Measurements from ENCODE around the gene RIMS4.

The RIMS4 gene

DNA sequence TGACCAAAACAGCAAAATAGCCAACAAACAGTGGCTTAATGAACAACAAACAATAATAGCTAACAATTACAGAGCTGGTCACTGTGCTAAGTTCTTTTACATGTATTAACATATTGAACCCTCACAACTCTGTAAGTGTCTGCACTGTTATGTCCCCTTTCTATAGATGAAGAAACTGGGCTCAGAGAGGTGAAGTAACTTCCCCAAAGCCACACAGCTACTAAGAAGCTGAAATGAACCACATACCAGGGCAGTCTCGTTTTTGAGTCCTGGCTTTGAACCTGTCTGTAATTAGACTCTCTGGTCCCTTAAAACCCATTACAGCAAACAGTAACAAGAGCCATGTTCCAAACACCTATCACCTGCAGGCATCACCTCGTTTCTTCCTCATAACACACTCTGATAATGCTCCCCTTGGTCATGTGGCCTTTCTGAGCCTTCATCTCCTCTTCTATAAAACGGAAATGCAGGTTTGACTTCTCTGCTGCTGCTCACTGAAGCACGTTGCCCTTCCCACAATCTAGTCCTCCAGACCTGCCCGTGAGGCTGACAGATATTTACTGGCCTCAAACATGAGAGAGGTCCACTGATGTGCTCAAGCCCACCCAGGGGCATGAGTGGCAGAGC lies 41.4 kb downstream of the RIMS4 start:
- Histone ChIP-seq H3K79me2 (ENCODE audit: insufficient read depth, low read length) (no peaks in the 10 kb centered on the region), H3K9ac (ENCODE audit: low read depth, low read length) (no peak overlapping the region)

DNA sequence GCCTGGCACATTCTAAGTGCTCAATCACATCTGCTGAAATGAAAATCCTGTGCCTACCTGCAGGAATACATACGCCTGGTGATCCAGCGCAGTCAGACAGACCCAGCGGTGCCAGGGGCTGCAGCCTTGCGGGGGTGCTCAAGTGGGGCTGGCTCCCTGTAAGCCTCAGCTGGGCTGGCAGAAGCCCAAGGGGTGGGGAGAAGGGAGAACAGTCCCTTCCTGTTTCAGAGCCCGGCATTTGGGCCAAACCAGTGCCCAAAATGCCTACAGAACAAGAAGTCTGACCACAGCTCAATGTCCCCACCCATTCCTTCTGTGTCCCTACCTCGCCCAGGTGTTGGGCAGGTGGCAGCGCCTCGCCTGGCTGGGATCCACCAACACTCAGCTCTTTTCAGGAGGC lies 42.1 kb downstream of the RIMS4 start:
- TF ChIP-seq, protein P1, sequence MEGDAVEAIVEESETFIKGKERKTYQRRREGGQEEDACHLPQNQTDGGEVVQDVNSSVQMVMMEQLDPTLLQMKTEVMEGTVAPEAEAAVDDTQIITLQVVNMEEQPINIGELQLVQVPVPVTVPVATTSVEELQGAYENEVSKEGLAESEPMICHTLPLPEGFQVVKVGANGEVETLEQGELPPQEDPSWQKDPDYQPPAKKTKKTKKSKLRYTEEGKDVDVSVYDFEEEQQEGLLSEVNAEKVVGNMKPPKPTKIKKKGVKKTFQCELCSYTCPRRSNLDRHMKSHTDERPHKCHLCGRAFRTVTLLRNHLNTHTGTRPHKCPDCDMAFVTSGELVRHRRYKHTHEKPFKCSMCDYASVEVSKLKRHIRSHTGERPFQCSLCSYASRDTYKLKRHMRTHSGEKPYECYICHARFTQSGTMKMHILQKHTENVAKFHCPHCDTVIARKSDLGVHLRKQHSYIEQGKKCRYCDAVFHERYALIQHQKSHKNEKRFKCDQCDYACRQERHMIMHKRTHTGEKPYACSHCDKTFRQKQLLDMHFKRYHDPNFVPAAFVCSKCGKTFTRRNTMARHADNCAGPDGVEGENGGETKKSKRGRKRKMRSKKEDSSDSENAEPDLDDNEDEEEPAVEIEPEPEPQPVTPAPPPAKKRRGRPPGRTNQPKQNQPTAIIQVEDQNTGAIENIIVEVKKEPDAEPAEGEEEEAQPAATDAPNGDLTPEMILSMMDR (IDR thresholded peaks at IDR 0.05; ENCODE audit: borderline replicate concordance, extremely low read depth, low read length, poor library complexity, severe bottlenecking), result no peak
- no peak for TF ChIP-seq EZH2 (IDR thresholded peaks at IDR 0.05; ENCODE audit: borderline replicate concordance, low read depth, low read length, severe bottlenecking)
- Histone ChIP-seq H3K79me2 (ENCODE audit: insufficient read depth, low read length) (no peaks in the 10 kb centered on the region), H3K9ac (ENCODE audit: low read depth, low read length) (no peak overlapping the region), H3K27me3 (ENCODE audit: insufficient read depth, low read length, poor library complexity) (peaks cover 26% of the 10 kb centered on the region), H3K4me1 (ENCODE audit: insufficient read depth, low read length) (no peaks in the 10 kb centered on the region), H3K9me3 (ENCODE audit: insufficient read depth, low read length, severe bottlenecking) (no peaks in the 10 kb centered on the region), H3K36me3 (ENCODE audit: insufficient read depth, low read length) (no peaks in the 10 kb centered on the region), H3K27ac (ENCODE audit: low read length) (no peak overlapping the region), H3K4me2 (ENCODE audit: insufficient read depth, low read length) (no peak overlapping the region), H2AFZ (ENCODE audit: low read depth, low read length) (no peak overlapping the region), H4K20me1 (ENCODE audit: insufficient read depth, low read length) (no peaks in the 10 kb centered on the region), H3K4me3 (ENCODE audit: low read depth in 1 of 2, low read length in 2 of 2) (no peak overlapping the region)
- DNase-seq (no peak), ATAC-seq (ENCODE audit: insufficient read depth, low read depth) (no peak)

More for the DNA sequence above, 41.4 kb downstream of the RIMS4 start:
- DNase-seq, result no peak
- Histone ChIP-seq H3K9me3 (ENCODE audit: insufficient read depth, low read length, severe bottlenecking) (no peaks in the 10 kb centered on the region), H3K4me2 (ENCODE audit: insufficient read depth, low read length) (no peak overlapping the region), H3K4me1 (ENCODE audit: insufficient read depth, low read length) (no peaks in the 10 kb centered on the region), H2AFZ (ENCODE audit: low read depth, low read length) (no peak overlapping the region), H4K20me1 (ENCODE audit: insufficient read depth, low read length) (no peaks in the 10 kb centered on the region), H3K27ac (ENCODE audit: low read length) (no peak overlapping the region), H3K27me3 (ENCODE audit: insufficient read depth, low read length, poor library complexity) (peaks cover 26% of the 10 kb centered on the region), H3K4me3 (ENCODE audit: low read depth in 1 of 2, low read length in 2 of 2) (no peak overlapping the region), H3K36me3 (ENCODE audit: insufficient read depth, low read length) (no peaks in the 10 kb centered on the region)
- TF ChIP-seq, protein P1 (IDR thresholded peaks at IDR 0.05; ENCODE audit: borderline replicate concordance, extremely low read depth, low read length, poor library complexity, severe bottlenecking), result no peak
- TF ChIP-seq EZH2 (IDR thresholded peaks at IDR 0.05; ENCODE audit: borderline replicate concordance, low read depth, low read length, severe bottlenecking), result no peak
- no peak for ATAC-seq (ENCODE audit: insufficient read depth, low read depth)

DNA sequence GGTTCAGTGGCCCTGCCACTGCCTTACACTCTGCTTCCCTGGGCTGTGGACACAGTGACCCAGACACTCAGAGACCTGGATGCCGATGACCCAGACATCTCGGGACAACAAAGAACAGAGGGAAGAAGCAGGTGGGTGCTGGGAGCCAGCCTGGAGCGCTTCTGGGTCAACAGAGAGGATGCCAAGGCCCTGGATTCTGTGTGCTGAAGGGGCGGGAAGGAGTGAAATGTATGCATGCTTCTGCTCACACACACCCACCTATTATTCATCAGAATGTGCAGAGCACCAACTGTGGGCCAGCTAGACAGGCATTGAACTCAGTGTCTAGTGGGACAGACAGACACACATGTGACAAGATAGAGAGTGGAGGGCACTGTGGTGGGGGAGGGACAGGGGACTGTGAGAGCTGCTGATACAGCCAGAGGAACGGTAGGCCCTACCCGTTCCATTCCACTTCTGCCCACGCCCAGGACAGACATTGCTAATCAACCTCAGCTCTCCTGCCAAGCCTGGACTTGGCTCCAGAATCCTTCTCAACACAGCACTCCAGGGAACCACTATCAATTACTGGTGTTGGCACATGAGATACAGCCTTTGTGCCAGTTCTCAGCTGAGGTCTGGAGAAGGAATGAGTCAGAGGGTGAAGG lies 44.5 kb downstream of the RIMS4 start:
- Histone ChIP-seq H4K20me1 (ENCODE audit: insufficient read depth, low read length) (no peaks in the 10 kb centered on the region), H3K9ac (ENCODE audit: low read depth, low read length) (no peak overlapping the region), H3K79me2 (ENCODE audit: insufficient read depth, low read length) (no peaks in the 10 kb centered on the region), H3K27me3 (ENCODE audit: insufficient read depth, low read length, poor library complexity) (peaks cover 26% of the 10 kb centered on the region), H3K9me3 (ENCODE audit: insufficient read depth, low read length, severe bottlenecking) (no peaks in the 10 kb centered on the region), H3K4me1 (ENCODE audit: insufficient read depth, low read length) (no peaks in the 10 kb centered on the region), H2AFZ (ENCODE audit: low read depth, low read length) (no peak overlapping the region), H3K4me3 (ENCODE audit: low read depth in 1 of 2, low read length in 2 of 2) (no peak overlapping the region), H3K4me2 (ENCODE audit: insufficient read depth, low read length) (no peak overlapping the region), H3K27ac (ENCODE audit: low read length) (no peak overlapping the region), H3K36me3 (ENCODE audit: insufficient read depth, low read length) (no peaks in the 10 kb centered on the region)
- TF ChIP-seq, protein P1 (IDR thresholded peaks at IDR 0.05; ENCODE audit: borderline replicate concordance, extremely low read depth, low read length, poor library complexity, severe bottlenecking), result no peak
- no peak for TF ChIP-seq EZH2 (IDR thresholded peaks at IDR 0.05; ENCODE audit: borderline replicate concordance, low read depth, low read length, severe bottlenecking)
- ATAC-seq (ENCODE audit: insufficient read depth, low read depth) (no peak), DNase-seq (no peak)

Measured in DND-41 (cell line).